HG02571 (cell line): Measurements from ENCODE around the gene BCL2L14.

Experiments used
- ATAC-seq: cut with Tn5 transposase; IDR thresholded peaks from one replicate; pipeline ENCODE4 v1.9.1; 2021; ENCODE audit warnings: mild to moderate bottlenecking, moderate library complexity; ENCODE audit not compliant: unreplicated experiment

The BCL2L14 gene

DNA sequence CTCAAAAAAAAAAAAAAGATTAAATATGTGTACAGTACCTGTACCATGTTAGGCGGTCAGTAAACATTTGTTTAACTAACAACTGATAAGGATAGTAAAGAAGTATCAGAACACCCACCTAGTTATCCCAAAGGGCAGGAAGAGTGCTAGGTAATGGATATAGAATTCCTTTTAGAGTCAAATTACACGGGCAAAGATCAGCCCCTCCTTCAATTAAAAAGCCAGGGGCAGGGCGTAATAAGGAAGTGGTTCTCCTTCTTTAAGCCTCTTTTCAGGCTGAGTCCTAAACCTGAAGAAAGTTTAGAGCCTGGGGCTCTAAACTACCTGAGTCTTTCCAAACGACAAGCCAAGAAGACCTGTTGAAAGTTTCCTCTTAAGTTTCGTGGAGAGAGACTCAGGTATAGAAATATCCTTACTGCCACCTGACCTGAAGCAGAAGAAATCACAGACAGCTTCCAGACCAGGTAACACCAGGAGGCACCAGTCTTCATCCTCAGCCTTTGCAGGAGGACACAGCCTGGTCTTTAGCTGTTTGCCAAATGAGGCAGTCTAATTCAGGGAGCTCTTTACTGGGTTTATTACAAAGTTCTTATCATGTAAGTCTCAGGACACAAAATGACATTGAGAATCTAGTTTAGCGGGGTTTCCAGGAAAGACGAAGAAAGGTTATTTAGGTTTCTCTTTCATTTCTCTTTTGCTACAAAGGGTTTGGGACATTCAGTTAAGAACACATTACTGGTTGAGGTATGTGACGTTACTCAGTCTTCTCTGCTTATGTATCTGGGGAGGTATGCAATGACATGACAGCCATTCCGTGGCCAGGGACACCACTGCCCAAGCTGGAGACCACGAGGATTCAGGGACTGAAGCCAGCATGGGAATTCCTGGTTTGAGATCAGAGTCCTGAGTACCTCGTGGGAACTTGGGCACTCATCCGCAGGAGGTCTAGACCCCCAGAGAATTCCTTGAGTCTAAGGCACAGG, at the start of gene BCL2L14:
Gene BCL2L14 (plus strand): TSS at position 266 of the 983 bp plus-strand sequence. CDS start 8,367 bp downstream, outside the sequence.
- peak; percentile 50 for ATAC-seq

DNA sequence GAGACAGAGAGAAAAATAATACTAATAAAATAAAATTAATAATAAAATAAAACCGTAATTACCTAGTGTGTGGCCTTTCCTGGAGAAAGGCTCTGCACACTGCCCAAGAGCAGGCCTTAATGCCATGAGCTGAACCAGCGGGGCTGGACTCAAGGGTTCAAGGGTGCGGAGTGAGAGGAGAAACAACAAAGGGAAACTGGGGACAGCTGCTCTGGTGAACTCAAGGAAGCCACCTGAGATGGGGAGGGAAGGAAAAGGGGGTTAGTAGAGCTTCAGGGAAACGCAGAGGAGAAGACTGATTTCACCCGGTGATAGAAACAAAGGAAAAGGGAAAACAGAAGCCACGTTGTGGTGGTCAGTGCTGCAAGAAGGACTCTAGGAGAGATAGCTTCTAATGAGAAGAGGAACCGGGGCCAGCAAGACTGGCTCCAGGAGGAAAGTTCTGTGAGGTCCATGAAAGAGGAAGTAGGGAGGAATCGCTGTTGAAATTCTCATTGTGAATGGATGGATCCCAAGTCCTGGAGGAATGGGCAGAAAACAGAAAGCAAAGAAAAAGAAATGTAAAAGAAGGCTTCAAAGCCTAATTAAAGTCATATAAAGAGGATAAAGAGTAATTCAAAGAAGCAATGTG, 48.3 kb upstream of the BCL2L14 start:
- no peak for ATAC-seq

DNA sequence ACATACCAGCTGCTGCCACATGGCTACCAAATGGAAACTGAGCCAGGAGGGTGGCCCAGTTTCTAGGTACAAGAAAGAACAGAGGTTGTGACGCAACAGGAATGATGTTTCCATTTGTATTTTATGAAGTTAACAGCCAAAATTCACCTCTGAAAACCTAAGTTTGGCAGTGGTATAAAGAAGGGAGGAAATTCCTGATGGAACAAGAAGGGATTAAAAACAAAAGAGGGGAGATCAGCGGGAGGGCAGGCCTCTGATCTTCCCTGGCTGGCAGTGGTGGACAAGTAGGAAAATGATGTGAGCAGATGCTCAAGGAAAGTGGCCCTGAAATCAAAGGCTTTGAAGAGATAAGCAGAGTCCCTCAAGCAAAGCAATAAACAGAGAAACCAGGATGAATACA, 47.3 kb upstream of the BCL2L14 start:
- no peak for ATAC-seq

DNA sequence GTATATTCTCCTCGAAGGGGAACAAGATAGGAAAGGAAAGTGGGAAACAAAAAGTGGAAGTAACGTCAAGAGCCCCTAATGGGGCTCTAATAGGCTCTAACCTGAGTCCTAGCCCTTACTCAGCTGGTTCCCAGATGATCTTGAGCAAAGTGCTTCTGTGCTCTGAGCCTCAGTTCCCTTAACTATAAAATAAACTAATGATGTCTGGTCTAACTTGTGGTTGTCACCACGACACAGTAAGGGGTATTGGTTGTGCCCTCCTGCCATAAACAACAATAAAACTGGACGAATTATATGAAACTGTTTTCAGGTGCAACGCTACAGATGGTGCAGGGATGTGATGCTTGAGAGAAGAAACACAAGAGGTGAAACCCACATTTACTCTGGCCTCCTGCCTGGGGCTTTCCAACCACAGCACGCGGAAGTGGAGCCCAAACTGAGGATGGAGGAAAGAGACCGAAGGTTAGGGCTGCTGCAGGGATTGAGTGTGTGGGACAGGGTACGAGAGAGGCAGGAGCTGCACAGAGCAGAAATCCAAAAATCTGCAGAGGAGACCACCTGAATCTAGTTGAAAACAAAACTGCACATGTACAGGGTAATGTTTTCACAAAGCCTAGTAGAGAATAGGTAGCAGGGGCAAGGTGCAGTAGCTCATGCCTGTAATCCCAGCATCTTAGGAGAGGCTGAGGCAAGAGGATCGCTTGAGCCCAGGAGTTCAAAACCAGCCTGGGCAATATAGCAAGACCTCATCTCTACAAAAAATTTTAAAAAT, 45.6 kb upstream of the BCL2L14 start:
- ATAC-seq, result peak; percentile 79

DNA sequence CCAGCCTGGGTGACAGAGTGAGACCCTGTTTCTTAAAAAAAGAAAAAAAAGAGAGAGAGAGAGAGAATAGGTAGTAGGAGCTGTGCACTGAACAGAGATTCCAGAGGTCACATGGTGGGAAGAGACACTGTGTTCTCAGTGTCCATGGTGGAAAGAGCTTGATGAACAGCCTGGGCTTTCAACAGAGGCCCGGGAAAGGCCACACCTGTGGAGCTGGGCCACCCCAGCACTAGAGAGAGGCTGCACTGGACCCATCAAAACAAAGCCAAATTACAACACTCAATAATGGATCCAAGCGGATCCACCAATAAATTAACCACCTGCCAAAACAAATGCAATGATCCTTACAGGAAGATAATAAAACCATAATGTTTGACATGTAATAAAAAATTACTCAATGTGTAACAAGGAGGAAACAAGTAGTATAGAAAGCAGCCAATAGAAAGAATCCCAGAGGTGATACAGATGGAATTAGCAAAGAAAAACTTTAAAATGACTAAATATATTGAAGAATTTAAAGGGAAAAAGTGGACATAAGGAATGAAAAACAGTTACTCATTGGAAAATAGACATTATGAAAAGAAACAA, 44.8 kb upstream of the BCL2L14 start:
- ATAC-seq, result no peak

GRCh38 chr12:12028668-12029402, 41.9 kb upstream of the BCL2L14 start:
- no peak for ATAC-seq

GRCh38 chr12:12029653-12030052, 41.1 kb upstream of the BCL2L14 start:
- ATAC-seq, result no peak

GRCh38 chr12:12032260-12032791, 38.4 kb upstream of the BCL2L14 start:
- ATAC-seq, result peak; percentile 29

- ATAC-seq, result peak; percentile 41
These were observed 37.6 kb upstream of the BCL2L14 start for GRCh38 chr12:12032851-12033797.

DNA sequence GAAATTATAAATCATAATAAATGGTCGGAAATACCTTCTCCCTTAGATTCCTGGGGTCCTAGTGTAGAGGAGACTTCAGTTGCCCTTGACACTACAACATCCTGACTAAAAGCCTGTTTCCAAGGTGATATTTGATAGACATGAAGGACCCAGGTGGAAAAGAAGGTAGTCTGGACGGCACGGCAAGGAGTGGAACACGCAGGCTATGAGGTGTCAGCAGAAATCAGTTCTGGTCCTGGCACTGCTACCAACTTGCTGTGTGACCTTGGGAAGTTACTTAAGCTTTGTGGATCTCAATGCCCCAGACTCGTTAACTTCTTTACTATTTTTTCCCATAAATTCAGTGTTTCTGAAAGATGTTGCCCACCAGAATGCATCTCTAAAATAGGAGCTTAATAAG, 36.9 kb upstream of the BCL2L14 start:
- ATAC-seq, result no peak

- no peak for ATAC-seq
These were observed 36.4 kb upstream of the BCL2L14 start for GRCh38 chr12:12034344-12034743.

DNA sequence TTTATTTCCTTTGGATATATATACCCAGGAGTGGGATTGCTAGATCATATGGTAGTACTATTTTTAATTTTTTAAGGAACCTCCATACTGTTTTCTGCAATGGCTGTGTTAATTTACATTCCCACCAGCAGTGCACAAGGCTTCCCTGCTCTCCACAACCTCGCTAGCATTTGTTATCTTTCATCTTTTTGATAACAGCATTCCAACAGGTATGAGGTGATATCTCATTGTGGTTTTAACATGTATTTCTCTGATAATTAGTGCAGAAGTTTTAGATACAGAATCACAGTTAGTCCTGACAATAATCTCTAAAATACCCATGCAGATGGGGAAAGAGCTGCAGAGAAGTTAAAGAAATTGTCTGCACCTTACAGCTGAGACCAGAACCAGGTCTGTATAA, 35.5 kb upstream of the BCL2L14 start:
- ATAC-seq, result no peak

GRCh38 chr12:12036901-12037300, 33.8 kb upstream of the BCL2L14 start:
- no peak for ATAC-seq

DNA sequence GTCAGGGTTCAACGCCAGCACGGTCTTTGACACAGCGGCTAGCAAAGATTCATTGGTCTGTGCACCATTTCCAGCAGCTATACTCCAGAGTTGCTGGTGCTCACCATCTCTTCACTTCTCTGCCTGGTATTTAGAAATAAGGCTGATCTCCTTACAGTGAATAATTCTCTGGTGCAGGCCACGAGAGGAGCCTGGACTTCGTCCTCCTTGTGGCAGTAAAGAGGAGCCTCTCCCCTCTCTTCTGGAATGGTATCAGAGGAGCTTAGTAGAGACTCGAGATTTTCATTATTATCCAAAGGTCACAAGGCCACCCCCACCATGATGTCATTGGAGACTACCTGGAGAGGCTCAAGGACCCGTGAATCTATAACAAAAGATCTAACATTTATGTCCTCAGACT, 30.8 kb upstream of the BCL2L14 start:
- ATAC-seq, result no peak

DNA sequence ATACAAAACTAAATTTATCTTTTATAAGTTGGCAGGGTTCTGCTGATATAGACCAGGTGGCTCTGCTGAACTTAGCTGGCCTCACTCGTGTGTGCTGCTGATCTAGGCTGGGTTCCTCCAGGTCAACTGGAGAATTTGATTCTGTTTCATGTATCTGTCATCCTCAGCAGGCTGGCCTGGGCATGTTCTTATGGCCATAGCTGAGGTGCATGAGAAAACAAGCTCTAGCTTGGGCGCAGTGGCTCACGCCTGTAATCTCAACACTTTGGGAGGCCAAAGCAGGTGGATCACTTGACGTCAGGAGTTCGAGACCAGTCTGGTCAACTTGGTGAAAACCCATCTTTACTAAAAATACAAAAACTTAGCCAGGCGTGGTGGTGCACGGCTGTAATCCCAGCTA, 24.3 kb upstream of the BCL2L14 start:
- no peak for ATAC-seq

GRCh38 chr12:12047682-12048081, 23.1 kb upstream of the BCL2L14 start:
- ATAC-seq, result no peak

DNA sequence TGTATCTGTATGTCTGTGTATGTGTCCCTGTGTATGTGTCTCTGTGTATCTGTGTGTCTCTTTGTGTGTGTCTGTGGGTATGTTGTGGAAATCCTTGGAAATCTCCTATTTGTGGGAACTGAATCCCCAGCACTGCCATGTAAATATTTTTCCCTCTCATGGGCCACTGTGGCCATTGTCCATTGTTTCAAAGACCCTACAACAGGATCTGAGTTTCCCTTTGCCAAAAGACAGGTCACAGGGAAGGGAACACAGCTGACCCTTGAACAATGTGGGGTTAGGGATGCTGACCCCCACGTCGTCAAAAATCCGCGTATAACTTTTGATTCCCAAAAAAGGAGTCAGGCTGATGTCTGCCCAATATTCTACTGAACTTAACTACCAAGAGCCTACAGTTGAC, 22.5 kb upstream of the BCL2L14 start:
- no peak for ATAC-seq

DNA sequence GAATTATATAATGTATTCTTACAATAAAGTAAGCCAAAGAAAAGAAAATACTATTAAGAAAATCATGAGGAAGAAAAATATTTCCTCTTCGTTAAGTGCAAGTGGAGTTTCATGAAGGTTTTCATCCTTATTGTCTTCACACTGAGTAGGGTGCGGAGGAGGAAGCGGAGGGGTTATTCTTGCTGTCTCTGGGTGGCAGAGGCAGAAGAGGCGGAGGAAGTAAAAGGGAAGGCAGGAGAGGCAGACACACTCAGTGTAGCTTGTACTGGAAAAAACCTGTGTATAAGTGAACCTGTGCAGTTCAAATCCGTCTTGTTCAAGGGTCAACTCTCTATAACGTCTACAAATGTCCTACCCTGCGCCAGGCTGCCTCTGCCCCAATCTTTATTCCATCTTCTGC, 22.0 kb upstream of the BCL2L14 start:
- no peak for ATAC-seq

DNA sequence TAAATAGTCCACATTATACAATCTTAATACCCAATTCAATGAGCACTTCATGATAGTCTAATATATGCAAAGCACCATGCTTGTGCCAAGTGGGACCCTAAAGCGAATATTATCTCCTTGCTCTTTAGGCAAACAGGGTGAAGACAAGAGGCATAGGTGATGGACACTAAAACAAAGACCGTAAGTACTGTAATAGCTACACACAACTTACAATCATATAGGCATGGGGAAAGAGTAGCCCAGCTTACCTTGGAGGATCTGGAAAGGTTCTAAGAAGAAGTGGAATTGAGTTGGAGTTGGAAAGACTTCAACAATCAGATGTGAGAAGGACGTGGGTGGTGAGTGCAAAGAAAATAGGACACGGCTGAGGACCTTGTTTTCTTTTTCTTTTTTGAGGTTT, 19.1 kb upstream of the BCL2L14 start:
- no peak for ATAC-seq
